Lung (tissue), 12 donors: ENCODE measurements around the gene MAP3K14. TPM values are rescaled to one million over a fixed set of nuclear protein-coding genes. Genes with fewer than 3 reads are reported as not detected.

Experiments
- ATAC-seq: fragments of 200-7000 bp; cut with Tn5 transposase; one replicate; pipeline ENCODE4 v1.9.1; 2020; ENCODE audit warnings: moderate number of reproducible peaks; ENCODE audit not compliant: insufficient read depth, low FRiP score
- DNase-seq, 3 donors: peaks; one replicate each; pipeline ENCODE4 v3.0.0-alpha.2; 2013 to 2017
- H3K27ac ChIP-seq, 2 donors: one replicate each; pipeline ENCODE4 v1.5.1; 2013; ENCODE audit warnings: mild to moderate bottlenecking in 2 of 2, moderate library complexity in 2 of 2, control low read depth in 1 of 2, inconsistent platforms in 1 of 2, low read depth in 1 of 2, low read length in 1 of 2
- H3K27me3 ChIP-seq, 3 donors: one replicate each; pipeline ENCODE4 v1.5.1; 2013; ENCODE audit warnings: low read length in 2 of 3; ENCODE audit not compliant: control insufficient read depth in 3 of 3, insufficient read depth in 3 of 3
- H3K36me3 ChIP-seq, 4 donors: one replicate each; pipeline ENCODE4 v1.5.1; 2013; ENCODE audit warnings: low read length in 4 of 4, mild to moderate bottlenecking in 1 of 4, moderate library complexity in 1 of 4; ENCODE audit not compliant: control insufficient read depth in 4 of 4, insufficient read depth in 4 of 4
- H3K4me1 ChIP-seq, 5 donors: one replicate each; pipeline ENCODE4 v1.5.1; 2013; ENCODE audit warnings: low read length in 5 of 5, mild to moderate bottlenecking in 2 of 5, moderate library complexity in 1 of 5; ENCODE audit not compliant: control insufficient read depth in 5 of 5, insufficient read depth in 5 of 5
- H3K4me3 ChIP-seq: one replicate; pipeline ENCODE4 v1.5.1; 2013; ENCODE audit warnings: mild to moderate bottlenecking, control low read depth, moderate library complexity
- H3K9ac ChIP-seq, 2 donors: one replicate each; pipeline ENCODE4 v1.5.1; 2013; ENCODE audit warnings: low read length in 2 of 2, control low read depth in 1 of 2; ENCODE audit not compliant: insufficient read depth in 1 of 2
- H3K9me3 ChIP-seq, 4 donors: one replicate each; pipeline ENCODE4 v1.5.1; 2013; ENCODE audit warnings: low read length in 3 of 4, mild to moderate bottlenecking in 1 of 4, moderate library complexity in 1 of 4; ENCODE audit not compliant: control insufficient read depth in 4 of 4, insufficient read depth in 3 of 4
- WGBS, 2 donors: extraction: QIAGEN DNeasy Blood & Tissue Kit; methylation state at CpG; one replicate each; pipeline ENCODE4 v1.1.7; 2013; 5-methylcytosine and 5-hydroxymethylcytosine counted together
- polyA plus RNA-seq, 2 donors: library from polyadenylated mRNA; stranded (reverse); fragments of 200-250 nt; gene quantifications; one replicate each; pipeline ENCODE4 v1.2.1, GENCODE V29; 2013
- total RNA-seq, 2 donors: library from RNA; depleted of rRNA in 1 of 2; stranded (reverse); fragments of >200 nt in 1 of 2; gene quantifications; one replicate each; pipeline ENCODE4 v1.2.1, GENCODE V29; 2014 to 2021
- TF ChIP-seq, protein P1 (sequence below): IDR thresholded peaks from 2 replicates; pipeline ENCODE4 v1.5.1; 2012; ENCODE audit warnings: mild to moderate bottlenecking; ENCODE audit errors: control extremely low read depth, extremely low read depth
- donor health status: control.
- donor health status: control.
- donor health status: Bipolar disorder and iron deficiency.
- donor health status: healthy.
- donor health status: DM: yes; HTN: yes; CAD: no.

The MAP3K14 gene
- total and polyA plus RNA-seq, 4 donors = 5.9 to 13.5 (median 7.8) TPM

DNA sequence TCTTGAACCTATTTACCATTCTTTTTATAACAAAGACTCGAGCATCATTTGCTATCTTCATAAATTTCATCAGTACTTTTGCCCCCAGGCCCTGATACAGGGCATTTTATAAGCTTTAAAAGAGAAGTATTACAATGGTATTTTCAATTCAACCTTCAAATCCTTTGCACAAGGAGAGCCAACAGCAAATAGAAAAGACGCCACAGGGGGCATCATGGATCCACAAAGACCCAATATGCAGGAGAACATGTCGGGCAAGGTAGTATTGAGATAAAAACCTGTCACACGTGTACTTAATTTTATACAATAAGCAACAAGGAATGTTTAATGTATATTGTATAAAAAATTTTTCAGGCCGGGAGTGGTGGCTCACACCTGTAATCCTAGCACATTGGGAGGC is 10.2 kb downstream of the MAP3K14 start:
- H3K36me3 ChIP-seq = peaks cover 0 to 5% (median 1%) of the 10 kb centered on the region in 4 donors
- no peak overlapping the region for H3K9ac ChIP-seq
- H3K4me3 ChIP-seq = no peak overlapping the region
- peaks cover 14 to 48% (median 27%) of the 10 kb centered on the region in 5 donors for H3K4me1 ChIP-seq
- no peaks in the 10 kb centered on the region for H3K27me3 ChIP-seq
- ATAC-seq = no peak
- WGBS, 2 donors = 87 to 92% methylated on average over 5 of the region's 5 CpGs
- H3K27ac ChIP-seq = peak overlapping the region in 1 of 2 donors; percentile 72
- TF ChIP-seq, protein P1, sequence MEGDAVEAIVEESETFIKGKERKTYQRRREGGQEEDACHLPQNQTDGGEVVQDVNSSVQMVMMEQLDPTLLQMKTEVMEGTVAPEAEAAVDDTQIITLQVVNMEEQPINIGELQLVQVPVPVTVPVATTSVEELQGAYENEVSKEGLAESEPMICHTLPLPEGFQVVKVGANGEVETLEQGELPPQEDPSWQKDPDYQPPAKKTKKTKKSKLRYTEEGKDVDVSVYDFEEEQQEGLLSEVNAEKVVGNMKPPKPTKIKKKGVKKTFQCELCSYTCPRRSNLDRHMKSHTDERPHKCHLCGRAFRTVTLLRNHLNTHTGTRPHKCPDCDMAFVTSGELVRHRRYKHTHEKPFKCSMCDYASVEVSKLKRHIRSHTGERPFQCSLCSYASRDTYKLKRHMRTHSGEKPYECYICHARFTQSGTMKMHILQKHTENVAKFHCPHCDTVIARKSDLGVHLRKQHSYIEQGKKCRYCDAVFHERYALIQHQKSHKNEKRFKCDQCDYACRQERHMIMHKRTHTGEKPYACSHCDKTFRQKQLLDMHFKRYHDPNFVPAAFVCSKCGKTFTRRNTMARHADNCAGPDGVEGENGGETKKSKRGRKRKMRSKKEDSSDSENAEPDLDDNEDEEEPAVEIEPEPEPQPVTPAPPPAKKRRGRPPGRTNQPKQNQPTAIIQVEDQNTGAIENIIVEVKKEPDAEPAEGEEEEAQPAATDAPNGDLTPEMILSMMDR = no peak
- peaks cover 0 to 2% (median 0%) of the 10 kb centered on the region in 4 donors for H3K9me3 ChIP-seq
- DNase-seq = no peak

DNA sequence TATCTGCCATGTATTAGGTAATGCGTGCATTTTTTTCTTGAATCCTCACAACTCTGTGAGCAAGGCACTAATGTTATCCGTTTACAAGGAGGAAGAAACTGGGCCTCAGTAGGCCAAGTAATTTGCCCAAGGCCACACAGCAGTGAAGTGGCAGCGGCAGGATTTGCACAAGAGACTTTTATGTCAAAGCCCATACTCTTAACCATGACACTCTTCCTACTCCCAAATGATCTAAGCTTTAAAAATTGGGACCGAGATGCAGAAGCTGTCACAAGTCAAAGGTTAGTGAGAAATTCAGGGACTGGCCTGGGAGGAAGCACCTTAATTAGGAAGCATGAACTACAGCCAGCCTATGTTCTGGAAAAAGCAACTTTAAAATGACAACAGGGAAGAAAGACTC is 10.7 kb downstream of the MAP3K14 start:
- H3K27ac ChIP-seq = peak overlapping the region; percentile 33 to 72

DNA sequence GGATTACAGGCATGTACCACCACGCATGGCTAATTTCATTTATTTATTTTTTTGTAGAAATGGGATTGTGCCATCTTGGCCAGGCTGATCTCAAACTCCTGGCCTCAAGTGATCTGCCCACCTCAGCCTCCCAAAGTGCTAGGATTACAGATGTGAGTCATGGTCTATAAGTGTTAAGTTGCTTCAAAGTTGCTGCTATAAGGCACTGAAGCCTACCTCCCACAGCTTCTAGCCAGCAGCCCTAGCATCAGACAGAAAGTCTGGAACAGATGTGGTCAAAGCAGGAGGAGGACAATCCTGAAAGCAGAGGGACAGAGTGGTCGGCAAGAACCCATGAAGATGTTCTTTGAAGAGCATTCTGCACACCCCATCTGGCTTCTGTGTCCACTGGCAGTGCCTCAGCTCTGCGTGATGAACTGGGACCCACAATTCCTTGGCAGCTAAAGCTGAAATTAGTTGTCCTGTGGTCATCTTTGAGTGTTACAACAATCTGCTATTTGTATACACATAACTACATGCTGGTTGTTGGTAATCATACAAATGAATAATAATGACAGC is 11.2 kb downstream of the MAP3K14 start:
- Histone ChIP-seq H3K27me3 (no peaks in the 10 kb centered on the region), H3K27ac (peak overlapping the region; percentile 2 to 72), H3K4me1 (peaks cover 5 to 39% (median 17%) of the 10 kb centered on the region in 5 donors), H3K36me3 (peaks cover 0 to 5% (median 0%) of the 10 kb centered on the region in 4 donors), H3K4me3 (no peak overlapping the region), H3K9me3 (peaks cover 0 to 2% (median 0%) of the 10 kb centered on the region in 4 donors), H3K9ac (no peak overlapping the region)
- WGBS, 2 donors = 86 to 88% methylated on average over 3 of the region's 3 CpGs
- ATAC-seq = no peak
- TF ChIP-seq, protein P1 = no peak
- no peak for DNase-seq

More for the DNA sequence above, 10.7 kb downstream of the MAP3K14 start:
- H3K27me3 ChIP-seq = no peaks in the 10 kb centered on the region
- WGBS, 2 donors = 60 to 83% methylated on average over 4 of the region's 4 CpGs
- DNase-seq (no peak), ATAC-seq (no peak)
- peaks cover 9 to 43% (median 22%) of the 10 kb centered on the region in 5 donors for H3K4me1 ChIP-seq
- H3K4me3 ChIP-seq = no peak overlapping the region
- H3K9me3 ChIP-seq = peaks cover 0 to 2% (median 0%) of the 10 kb centered on the region in 4 donors
- H3K9ac ChIP-seq = no peak overlapping the region
- H3K36me3 ChIP-seq = peaks cover 0 to 5% (median 0%) of the 10 kb centered on the region in 4 donors
- TF ChIP-seq, protein P1 = no peak
